ENCODE measurements around the gene TEC.

Gene TEC

DNA sequence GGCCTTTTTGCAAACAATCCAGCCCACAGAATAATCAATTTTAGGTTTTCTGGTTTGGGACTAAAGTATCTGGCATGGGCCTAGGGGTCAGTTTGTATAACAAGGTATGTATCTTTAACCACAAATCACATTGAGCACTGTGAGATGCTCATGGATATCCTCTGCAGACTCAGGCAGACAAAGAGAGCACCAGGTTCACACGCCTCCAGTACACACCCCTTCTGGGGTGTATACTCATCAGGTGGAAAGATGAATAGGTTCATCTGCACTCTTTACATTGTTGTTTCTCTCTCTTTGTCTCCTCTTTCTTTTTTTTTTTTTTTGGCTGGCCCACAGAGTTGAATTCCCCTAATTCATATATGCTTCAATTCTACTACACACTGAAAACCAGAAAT, 21.1 kb downstream of the TEC start:
- H3K14ac ChIP-seq (ENCODE audit: low read length), result no peak overlapping the region
- no peak for DNase-seq (ENCODE audit: low spot score)
- no peak overlapping the region for H3K27ac ChIP-seq (replicated peaks; ENCODE audit: low read length)
- no peak overlapping the region for H2AFZ ChIP-seq (ENCODE audit: low read length)
- H3K4me3 ChIP-seq (ENCODE audit: low read length in 2 of 2), result no peak overlapping the region
- H3K9me3 ChIP-seq (replicated peaks in 1 of 2; ENCODE audit: control insufficient read depth in 2 of 2, insufficient read depth in 1 of 2, low read depth in 1 of 2, low read length in 2 of 2), result no peaks in the 10 kb centered on the region
- H3K9ac ChIP-seq (ENCODE audit: low read depth, low read length, poor library complexity), result no peak overlapping the region
- no CpG with 5 or more reads among the region's 1 CpG for WGBS, 2 donors (ENCODE audit: extremely low coverage in 2 of 2, insufficient read length in 2 of 2, insufficient replicate concordance in 1 of 2)
- H2BK15ac ChIP-seq (ENCODE audit: low read length), result no peak overlapping the region
- H2AK5ac ChIP-seq (ENCODE audit: low read depth, low read length), result no peak overlapping the region
- no peak overlapping the region for H3K4me2 ChIP-seq (ENCODE audit: insufficient read depth, low read length, poor library complexity, severe bottlenecking)
- H4K8ac ChIP-seq (ENCODE audit: low read depth, low read length), result no peak overlapping the region
- no peak overlapping the region for H2BK12ac ChIP-seq (ENCODE audit: low read length)
- no peaks in the 10 kb centered on the region for H3K27me3 ChIP-seq (ENCODE audit: control insufficient read depth in 3 of 3, insufficient read depth in 3 of 3, low read depth in 1 of 3, low read length in 3 of 3)
- H2BK5ac ChIP-seq (ENCODE audit: low read length), result no peak overlapping the region
- H3K18ac ChIP-seq (ENCODE audit: low read length), result no peak overlapping the region
- no peaks in the 10 kb centered on the region for H3K36me3 ChIP-seq (replicated peaks in 1 of 2; ENCODE audit: control insufficient read depth in 2 of 2, insufficient read depth in 2 of 2, low read length in 2 of 2)
- no peak overlapping the region for H4K91ac ChIP-seq (ENCODE audit: low read depth, low read length, poor library complexity)
- no peaks in the 10 kb centered on the region for H3K79me1 ChIP-seq (ENCODE audit: low read depth, low read length)
- no peak overlapping the region for H3K4ac ChIP-seq (ENCODE audit: low read length)
- no peaks in the 10 kb centered on the region for H3K4me1 ChIP-seq (ENCODE audit: control insufficient read depth in 2 of 2, insufficient read depth in 1 of 2, low read depth in 1 of 2, low read length in 2 of 2)
- no peak overlapping the region for H2BK120ac ChIP-seq (ENCODE audit: low read depth, low read length)
- no peak overlapping the region for H3K23ac ChIP-seq (ENCODE audit: low read depth, low read length, poor library complexity)

DNA sequence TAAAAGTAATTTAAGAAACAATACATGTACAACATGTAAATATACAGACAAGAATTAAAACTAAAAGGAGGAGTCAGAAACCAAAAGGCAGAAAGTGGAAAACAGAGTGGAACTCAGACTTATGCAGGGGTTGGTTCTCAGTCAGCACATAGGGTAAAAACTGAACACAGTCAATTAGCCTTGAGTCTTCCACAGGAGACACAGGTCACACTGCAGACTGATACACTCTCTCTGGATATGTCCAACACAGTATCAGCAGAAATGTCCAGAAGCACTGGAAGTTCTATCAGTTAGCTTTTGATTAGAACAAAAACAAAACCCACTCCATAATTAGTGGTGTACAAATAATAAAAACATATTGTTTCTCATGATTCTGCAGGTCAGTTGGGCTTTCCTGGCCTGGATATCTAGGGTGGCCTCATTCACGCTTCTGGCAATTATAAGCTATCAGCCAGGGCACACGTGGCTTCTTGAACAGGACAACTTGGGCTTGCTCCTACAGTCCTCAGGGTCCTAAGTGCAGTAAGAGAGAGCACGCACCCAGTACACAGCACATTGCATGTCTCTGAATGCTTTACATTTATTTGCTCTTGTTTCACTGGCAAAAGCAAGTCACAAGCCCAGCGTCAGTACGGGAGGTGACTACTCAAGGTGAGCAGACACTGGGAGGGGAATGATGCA, 21.6 kb downstream of the TEC start:
- Histone ChIP-seq H3K14ac (ENCODE audit: low read length) (no peak overlapping the region), H2BK5ac (ENCODE audit: low read length) (no peak overlapping the region), H3K4me1 (ENCODE audit: control insufficient read depth in 2 of 2, insufficient read depth in 1 of 2, low read depth in 1 of 2, low read length in 2 of 2) (no peaks in the 10 kb centered on the region), H3K27me3 (ENCODE audit: control insufficient read depth in 3 of 3, insufficient read depth in 3 of 3, low read depth in 1 of 3, low read length in 3 of 3) (no peaks in the 10 kb centered on the region), H3K27ac (replicated peaks; ENCODE audit: low read length) (no peak overlapping the region), H3K18ac (ENCODE audit: low read length) (no peak overlapping the region), H3K4me3 (ENCODE audit: low read length in 2 of 2) (no peak overlapping the region), H3K23ac (ENCODE audit: low read depth, low read length, poor library complexity) (no peak overlapping the region), H2AK5ac (ENCODE audit: low read depth, low read length) (no peak overlapping the region), H2BK12ac (ENCODE audit: low read length) (no peak overlapping the region), H4K91ac (ENCODE audit: low read depth, low read length, poor library complexity) (no peak overlapping the region), H3K4ac (ENCODE audit: low read length) (no peak overlapping the region), H3K9me3 (replicated peaks in 1 of 2; ENCODE audit: control insufficient read depth in 2 of 2, insufficient read depth in 1 of 2, low read depth in 1 of 2, low read length in 2 of 2) (no peaks in the 10 kb centered on the region), H2BK120ac (ENCODE audit: low read depth, low read length) (no peak overlapping the region), H3K79me1 (ENCODE audit: low read depth, low read length) (no peaks in the 10 kb centered on the region), H2AFZ (ENCODE audit: low read length) (no peak overlapping the region), H3K36me3 (replicated peaks in 1 of 2; ENCODE audit: control insufficient read depth in 2 of 2, insufficient read depth in 2 of 2, low read length in 2 of 2) (no peaks in the 10 kb centered on the region), H3K9ac (ENCODE audit: low read depth, low read length, poor library complexity) (no peak overlapping the region), H4K8ac (ENCODE audit: low read depth, low read length) (no peak overlapping the region), H3K4me2 (ENCODE audit: insufficient read depth, low read length, poor library complexity, severe bottlenecking) (no peak overlapping the region), H2BK15ac (ENCODE audit: low read length) (no peak overlapping the region)
- DNase-seq (ENCODE audit: low spot score), result no peak
- no CpG with 5 or more reads among the region's 5 CpGs for WGBS, 2 donors (ENCODE audit: extremely low coverage in 2 of 2, insufficient read length in 2 of 2, insufficient replicate concordance in 1 of 2)

DNA sequence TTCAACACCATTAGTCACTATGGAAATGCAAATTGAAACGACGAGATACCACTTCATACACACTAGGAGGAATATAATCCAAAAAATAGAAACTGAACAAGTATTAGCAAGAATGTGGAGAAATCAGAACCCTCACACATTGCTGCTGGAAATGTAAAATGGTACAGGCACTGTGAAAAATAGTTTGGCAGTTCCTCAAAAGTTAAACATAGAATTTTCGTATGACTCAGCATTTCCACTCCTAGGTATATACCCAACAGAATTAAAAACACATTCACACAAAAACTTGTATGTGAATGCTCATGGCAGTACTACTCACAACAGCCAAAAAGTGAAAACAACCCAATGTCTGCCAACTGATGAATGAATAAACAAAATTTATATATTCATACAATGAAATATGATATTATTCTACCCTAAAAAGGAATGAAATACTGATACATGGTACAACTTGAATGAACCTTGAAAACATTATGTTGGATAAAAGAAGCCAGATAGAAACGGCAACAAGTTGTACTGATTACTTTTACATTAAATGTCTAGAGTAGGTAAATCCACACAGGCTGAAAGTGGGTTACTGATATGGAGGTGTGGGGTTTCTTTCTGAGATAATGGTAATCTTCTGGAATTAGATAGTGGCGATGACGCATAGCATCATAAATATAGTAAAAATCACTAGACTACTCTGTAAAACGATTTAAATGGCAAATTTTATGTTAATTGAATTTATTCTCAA, 22.3 kb downstream of the TEC start:
- Histone ChIP-seq H4K8ac (ENCODE audit: low read depth, low read length) (no peak overlapping the region), H2BK5ac (ENCODE audit: low read length) (no peak overlapping the region), H4K91ac (ENCODE audit: low read depth, low read length, poor library complexity) (no peak overlapping the region), H2BK15ac (ENCODE audit: low read length) (no peak overlapping the region), H3K4me3 (ENCODE audit: low read length in 2 of 2) (no peak overlapping the region), H3K27me3 (ENCODE audit: control insufficient read depth in 3 of 3, insufficient read depth in 3 of 3, low read depth in 1 of 3, low read length in 3 of 3) (no peaks in the 10 kb centered on the region), H3K9me3 (replicated peaks in 1 of 2; ENCODE audit: control insufficient read depth in 2 of 2, insufficient read depth in 1 of 2, low read depth in 1 of 2, low read length in 2 of 2) (no peaks in the 10 kb centered on the region), H3K79me1 (ENCODE audit: low read depth, low read length) (no peaks in the 10 kb centered on the region), H3K9ac (ENCODE audit: low read depth, low read length, poor library complexity) (no peak overlapping the region), H3K4ac (ENCODE audit: low read length) (no peak overlapping the region), H3K14ac (ENCODE audit: low read length) (no peak overlapping the region), H2BK12ac (ENCODE audit: low read length) (no peak overlapping the region), H3K4me2 (ENCODE audit: insufficient read depth, low read length, poor library complexity, severe bottlenecking) (no peak overlapping the region), H3K36me3 (replicated peaks in 1 of 2; ENCODE audit: control insufficient read depth in 2 of 2, insufficient read depth in 2 of 2, low read length in 2 of 2) (no peaks in the 10 kb centered on the region), H2AFZ (ENCODE audit: low read length) (no peak overlapping the region), H3K27ac (replicated peaks; ENCODE audit: low read length) (no peak overlapping the region), H3K4me1 (ENCODE audit: control insufficient read depth in 2 of 2, insufficient read depth in 1 of 2, low read depth in 1 of 2, low read length in 2 of 2) (no peaks in the 10 kb centered on the region), H2BK120ac (ENCODE audit: low read depth, low read length) (no peak overlapping the region), H3K23ac (ENCODE audit: low read depth, low read length, poor library complexity) (no peak overlapping the region), H2AK5ac (ENCODE audit: low read depth, low read length) (no peak overlapping the region), H3K18ac (ENCODE audit: low read length) (no peak overlapping the region)
- no peak for DNase-seq (ENCODE audit: low spot score)
- WGBS, 2 donors (ENCODE audit: extremely low coverage in 2 of 2, insufficient read length in 2 of 2, insufficient replicate concordance in 1 of 2), result no CpG with 5 or more reads among the region's 7 CpGs

DNA sequence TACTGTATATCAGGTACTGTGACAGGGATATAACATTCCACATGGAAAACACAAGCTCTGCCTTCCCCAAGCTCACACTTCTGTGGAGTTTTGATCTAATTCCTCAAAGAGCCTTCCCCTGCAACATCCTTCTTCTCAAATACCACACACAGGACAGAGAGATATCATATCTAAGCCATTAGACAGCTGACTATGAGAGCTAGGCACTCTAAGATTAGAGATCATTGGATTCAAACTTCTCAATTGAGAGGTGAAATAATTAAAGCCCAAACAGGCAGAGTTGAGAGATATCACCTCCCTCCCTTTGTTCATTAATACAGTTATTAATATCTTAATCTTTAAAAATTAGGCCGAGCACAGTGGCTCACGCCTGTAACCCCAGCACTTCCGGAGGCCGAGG, 25.0 kb downstream of the TEC start:
- Histone ChIP-seq H2AK5ac (ENCODE audit: low read depth, low read length) (no peak overlapping the region), H3K27me3 (ENCODE audit: control insufficient read depth in 3 of 3, insufficient read depth in 3 of 3, low read depth in 1 of 3, low read length in 3 of 3) (no peaks in the 10 kb centered on the region), H2BK15ac (ENCODE audit: low read length) (no peak overlapping the region), H3K79me1 (ENCODE audit: low read depth, low read length) (no peaks in the 10 kb centered on the region), H3K27ac (replicated peaks; ENCODE audit: low read length) (no peak overlapping the region), H3K4me3 (ENCODE audit: low read length in 2 of 2) (no peak overlapping the region), H4K8ac (ENCODE audit: low read depth, low read length) (no peak overlapping the region), H3K18ac (ENCODE audit: low read length) (no peak overlapping the region), H3K14ac (ENCODE audit: low read length) (no peak overlapping the region), H4K91ac (ENCODE audit: low read depth, low read length, poor library complexity) (no peak overlapping the region), H2BK120ac (ENCODE audit: low read depth, low read length) (no peak overlapping the region), H2BK5ac (ENCODE audit: low read length) (no peak overlapping the region), H2AFZ (ENCODE audit: low read length) (no peak overlapping the region), H3K4ac (ENCODE audit: low read length) (no peak overlapping the region), H3K36me3 (replicated peaks in 1 of 2; ENCODE audit: control insufficient read depth in 2 of 2, insufficient read depth in 2 of 2, low read length in 2 of 2) (no peaks in the 10 kb centered on the region), H3K9ac (ENCODE audit: low read depth, low read length, poor library complexity) (no peak overlapping the region), H3K9me3 (replicated peaks in 1 of 2; ENCODE audit: control insufficient read depth in 2 of 2, insufficient read depth in 1 of 2, low read depth in 1 of 2, low read length in 2 of 2) (no peaks in the 10 kb centered on the region), H2BK12ac (ENCODE audit: low read length) (no peak overlapping the region), H3K23ac (ENCODE audit: low read depth, low read length, poor library complexity) (no peak overlapping the region), H3K4me2 (ENCODE audit: insufficient read depth, low read length, poor library complexity, severe bottlenecking) (no peak overlapping the region), H3K4me1 (ENCODE audit: control insufficient read depth in 2 of 2, insufficient read depth in 1 of 2, low read depth in 1 of 2, low read length in 2 of 2) (no peaks in the 10 kb centered on the region)
- WGBS, 2 donors (ENCODE audit: extremely low coverage in 2 of 2, insufficient read length in 2 of 2, insufficient replicate concordance in 1 of 2), result no CpG with 5 or more reads among the region's 4 CpGs
- no peak for DNase-seq (ENCODE audit: low spot score)

Data from neuronal stem cell (in vitro differentiated cells).